HepG2 (cell line): Measurements from ENCODE around the gene FBP1. TPM values are rescaled to one million over a fixed set of nuclear protein-coding genes. Genes with fewer than 3 reads are reported as not detected.

ENCODE experiments used
- ERF ChIP-seq: IDR thresholded peaks from 2 replicates; pipeline ENCODE4 v1.6.1; 2018; ENCODE audit warnings: missing biosample characterization, missing genetic modification reagents
- FOSL2 ChIP-seq: sonication (generic); formaldehyde crosslinking; IDR thresholded peaks from 2 replicates; pipeline ENCODE4 v1.4.0; 2020; ENCODE audit warnings: missing genetic modification reagents
- SP140L ChIP-seq: sonication (generic); formaldehyde crosslinking; IDR thresholded peaks from 2 replicates; pipeline ENCODE4 v1.4.0; 2020; ENCODE audit warnings: missing genetic modification reagents, borderline replicate concordance
- TBL1XR1 ChIP-seq: fragments of 150-350 bp; IDR thresholded peaks from 2 replicates; pipeline ENCODE4 v1.6.1; 2014; ENCODE audit warnings: borderline replicate concordance, low read length; ENCODE audit not compliant: partially characterized antibody
- ZBTB8A ChIP-seq: sonication (generic); formaldehyde crosslinking; IDR thresholded peaks from 2 replicates; pipeline ENCODE4 v1.4.0; 2020; ENCODE audit warnings: mild to moderate bottlenecking, low read depth, missing genetic modification reagents, borderline replicate concordance
- ZMAT3 ChIP-seq: sonication (generic); formaldehyde crosslinking; conservative IDR thresholded peaks from 2 replicates; pipeline ENCODE4 v1.7.0; 2021; ENCODE audit warnings: missing genetic modification reagents
- ZNF17 ChIP-seq: sonication (generic); formaldehyde crosslinking; IDR thresholded peaks from 2 replicates; pipeline ENCODE4 v1.5.0; 2020; ENCODE audit warnings: mild to moderate bottlenecking, missing genetic modification reagents
- polyA plus RNA-seq, 8 experiments: library from polyadenylated mRNA; depleted of rRNA in 3 of 8; stranded (reverse) in 7 of 8; unstranded in 1 of 8; fragments of >200 nt; fragmentation: Illumina TruSeq in 4 of 8; extraction: Trizol in 4 of 8; gene quantifications; 2 replicates each; pipeline versions ENCODE4 v1.2.1 to v1.2.3, GENCODE V29; 2011 to 2016; ENCODE audit warnings: low read depth in 4 of 8, missing spikeins in 1 of 8, mixed read lengths in 1 of 8; ENCODE audit not compliant: insufficient read depth in 1 of 8
- total RNA-seq, 5 experiments: library from RNA; depleted of rRNA; stranded (reverse); fragments of >200 nt; fragmentation: Illumina TruSeq; extraction: Trizol; gene quantifications; 2 replicates each; pipeline ENCODE4 v1.2.3, GENCODE V29; 2016; ENCODE audit warnings: low read depth in 1 of 5
- TF ChIP-seq, protein P1 (sequence below): sonication (generic); formaldehyde crosslinking; IDR thresholded peaks from 2 replicates; pipeline ENCODE4 v1.4.0; 2020; ENCODE audit warnings: missing genetic modification reagents
- TF ChIP-seq, protein P2 (sequence below): IDR thresholded peaks from 2 replicates; pipeline ENCODE4 v1.6.1; 2012; ENCODE audit warnings: low read depth, low read length, improper control_type of control experiment
- TF ChIP-seq, protein P3 (sequence below): IDR thresholded peaks from 2 replicates; pipeline ENCODE4 v1.6.1; 2016; ENCODE audit warnings: low read depth, control low read depth
- TF ChIP-seq, protein P4 (sequence below): sonication (generic); formaldehyde crosslinking; IDR thresholded peaks from 2 replicates; pipeline ENCODE4 v1.4.0; 2020; ENCODE audit warnings: missing genetic modification reagents, low read depth, mild to moderate bottlenecking, borderline replicate concordance
- TF ChIP-seq, protein P5 (sequence below): IDR thresholded peaks from 2 replicates; pipeline ENCODE4 v1.6.1; 2018; ENCODE audit warnings: missing genetic modification reagents
- TF ChIP-seq, protein P6 (sequence below): sonication (generic); formaldehyde crosslinking; IDR thresholded peaks from 2 replicates; pipeline ENCODE4 v1.5.0; 2020; ENCODE audit warnings: mild to moderate bottlenecking, missing genetic modification reagents
- TF ChIP-seq, protein P7 (sequence below): sonication (generic); formaldehyde crosslinking; IDR thresholded peaks from 2 replicates; pipeline ENCODE4 v1.9.0; 2021; ENCODE audit warnings: missing genetic modification reagents, borderline replicate concordance
- TF ChIP-seq, protein P8 (sequence below): sonication (generic); formaldehyde crosslinking; IDR thresholded peaks from 2 replicates; pipeline ENCODE4 v1.5.1; 2020; ENCODE audit warnings: mild to moderate bottlenecking, missing genetic modification reagents, borderline replicate concordance

The FBP1 gene
- total and polyA plus RNA-seq, 2 of the 13 experiments (the other 11 are each of a cell fraction or from before 2014, with no cell fraction given), result 0.29 to 0.53 TPM

DNA sequence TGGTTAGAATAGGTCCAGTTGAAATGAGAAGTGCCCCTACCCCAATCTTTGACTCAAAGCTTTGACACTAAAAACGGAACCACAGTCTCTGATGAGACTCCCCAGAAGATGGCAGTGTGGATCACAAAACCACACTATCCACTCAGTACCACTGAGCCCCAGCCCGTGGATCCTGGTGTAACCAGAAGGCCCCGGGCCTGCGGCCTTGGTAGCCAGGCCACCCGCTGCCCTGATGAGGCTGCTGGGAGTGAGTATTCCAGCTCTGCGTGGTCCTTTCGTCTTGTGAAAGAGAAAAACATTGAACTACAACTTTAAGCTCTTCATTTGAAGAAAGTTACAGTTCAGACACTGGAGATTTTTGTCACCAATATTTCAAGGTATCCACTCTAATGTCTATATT lies 42.2 kb upstream of the FBP1 start (continued):
- peak; percentile 14; the same call in 1 of the 2 replicates for TF ChIP-seq FOSL2 (CRISPR knock-in tag)
- TF ChIP-seq ZNF17, result no peak
- TF ChIP-seq, protein P1, sequence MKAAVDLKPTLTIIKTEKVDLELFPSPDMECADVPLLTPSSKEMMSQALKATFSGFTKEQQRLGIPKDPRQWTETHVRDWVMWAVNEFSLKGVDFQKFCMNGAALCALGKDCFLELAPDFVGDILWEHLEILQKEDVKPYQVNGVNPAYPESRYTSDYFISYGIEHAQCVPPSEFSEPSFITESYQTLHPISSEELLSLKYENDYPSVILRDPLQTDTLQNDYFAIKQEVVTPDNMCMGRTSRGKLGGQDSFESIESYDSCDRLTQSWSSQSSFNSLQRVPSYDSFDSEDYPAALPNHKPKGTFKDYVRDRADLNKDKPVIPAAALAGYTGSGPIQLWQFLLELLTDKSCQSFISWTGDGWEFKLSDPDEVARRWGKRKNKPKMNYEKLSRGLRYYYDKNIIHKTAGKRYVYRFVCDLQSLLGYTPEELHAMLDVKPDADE (CRISPR knock-in tag), result no peak
- TF ChIP-seq, protein P2, sequence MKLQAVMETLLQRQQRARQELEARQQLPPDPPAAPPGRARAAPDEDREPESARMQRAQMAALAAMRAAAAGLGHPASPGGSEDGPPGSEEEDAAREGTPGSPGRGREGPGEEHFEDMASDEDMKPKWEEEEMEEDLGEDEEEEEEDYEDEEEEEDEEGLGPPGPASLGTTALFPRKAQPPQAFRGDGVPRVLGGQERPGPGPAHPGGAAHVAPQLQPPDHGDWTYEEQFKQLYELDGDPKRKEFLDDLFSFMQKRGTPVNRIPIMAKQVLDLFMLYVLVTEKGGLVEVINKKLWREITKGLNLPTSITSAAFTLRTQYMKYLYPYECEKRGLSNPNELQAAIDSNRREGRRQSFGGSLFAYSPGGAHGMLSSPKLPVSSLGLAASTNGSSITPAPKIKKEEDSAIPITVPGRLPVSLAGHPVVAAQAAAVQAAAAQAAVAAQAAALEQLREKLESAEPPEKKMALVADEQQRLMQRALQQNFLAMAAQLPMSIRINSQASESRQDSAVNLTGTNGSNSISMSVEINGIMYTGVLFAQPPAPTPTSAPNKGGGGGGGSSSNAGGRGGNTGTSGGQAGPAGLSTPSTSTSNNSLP, result no peak
- TF ChIP-seq, protein P3, sequence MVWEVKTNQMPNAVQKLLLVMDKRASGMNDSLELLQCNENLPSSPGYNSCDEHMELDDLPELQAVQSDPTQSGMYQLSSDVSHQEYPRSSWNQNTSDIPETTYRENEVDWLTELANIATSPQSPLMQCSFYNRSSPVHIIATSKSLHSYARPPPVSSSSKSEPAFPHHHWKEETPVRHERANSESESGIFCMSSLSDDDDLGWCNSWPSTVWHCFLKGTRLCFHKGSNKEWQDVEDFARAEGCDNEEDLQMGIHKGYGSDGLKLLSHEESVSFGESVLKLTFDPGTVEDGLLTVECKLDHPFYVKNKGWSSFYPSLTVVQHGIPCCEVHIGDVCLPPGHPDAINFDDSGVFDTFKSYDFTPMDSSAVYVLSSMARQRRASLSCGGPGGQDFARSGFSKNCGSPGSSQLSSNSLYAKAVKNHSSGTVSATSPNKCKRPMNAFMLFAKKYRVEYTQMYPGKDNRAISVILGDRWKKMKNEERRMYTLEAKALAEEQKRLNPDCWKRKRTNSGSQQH (CRISPR knock-in tag), result 0 out of 2 replicates have a peak, but pooled peaks have one; percentile 45
- TF ChIP-seq, protein P4, sequence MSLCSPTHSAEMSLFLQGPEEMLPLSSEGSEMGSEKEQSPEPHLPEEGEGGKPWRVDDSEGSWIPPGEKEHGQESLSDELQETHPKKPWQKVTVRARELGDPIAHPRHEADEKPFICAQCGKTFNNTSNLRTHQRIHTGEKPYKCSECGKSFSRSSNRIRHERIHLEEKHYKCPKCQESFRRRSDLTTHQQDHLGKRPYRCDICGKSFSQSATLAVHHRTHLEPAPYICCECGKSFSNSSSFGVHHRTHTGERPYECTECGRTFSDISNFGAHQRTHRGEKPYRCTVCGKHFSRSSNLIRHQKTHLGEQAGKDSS, result no peak; the same call in 1 of the 2 replicates
- 0 out of 2 replicates have a peak, but pooled peaks have one; percentile 39 for TF ChIP-seq SP140L (CRISPR knock-in tag)
- TF ChIP-seq, protein P5, sequence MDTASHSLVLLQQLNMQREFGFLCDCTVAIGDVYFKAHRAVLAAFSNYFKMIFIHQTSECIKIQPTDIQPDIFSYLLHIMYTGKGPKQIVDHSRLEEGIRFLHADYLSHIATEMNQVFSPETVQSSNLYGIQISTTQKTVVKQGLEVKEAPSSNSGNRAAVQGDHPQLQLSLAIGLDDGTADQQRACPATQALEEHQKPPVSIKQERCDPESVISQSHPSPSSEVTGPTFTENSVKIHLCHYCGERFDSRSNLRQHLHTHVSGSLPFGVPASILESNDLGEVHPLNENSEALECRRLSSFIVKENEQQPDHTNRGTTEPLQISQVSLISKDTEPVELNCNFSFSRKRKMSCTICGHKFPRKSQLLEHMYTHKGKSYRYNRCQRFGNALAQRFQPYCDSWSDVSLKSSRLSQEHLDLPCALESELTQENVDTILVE (CRISPR knock-in tag), result 0 out of 2 replicates have a peak, but pooled peaks have one; percentile 28
- TF ChIP-seq ZBTB8A (CRISPR knock-in tag), result no peak
- TF ChIP-seq TBL1XR1, result no peak
- TF ChIP-seq ZMAT3 (CRISPR knock-in tag), result no peak
- TF ChIP-seq ERF (CRISPR knock-in tag), result 0 out of 2 replicates have a peak, but pooled peaks have one; percentile 25
- TF ChIP-seq, protein P6, sequence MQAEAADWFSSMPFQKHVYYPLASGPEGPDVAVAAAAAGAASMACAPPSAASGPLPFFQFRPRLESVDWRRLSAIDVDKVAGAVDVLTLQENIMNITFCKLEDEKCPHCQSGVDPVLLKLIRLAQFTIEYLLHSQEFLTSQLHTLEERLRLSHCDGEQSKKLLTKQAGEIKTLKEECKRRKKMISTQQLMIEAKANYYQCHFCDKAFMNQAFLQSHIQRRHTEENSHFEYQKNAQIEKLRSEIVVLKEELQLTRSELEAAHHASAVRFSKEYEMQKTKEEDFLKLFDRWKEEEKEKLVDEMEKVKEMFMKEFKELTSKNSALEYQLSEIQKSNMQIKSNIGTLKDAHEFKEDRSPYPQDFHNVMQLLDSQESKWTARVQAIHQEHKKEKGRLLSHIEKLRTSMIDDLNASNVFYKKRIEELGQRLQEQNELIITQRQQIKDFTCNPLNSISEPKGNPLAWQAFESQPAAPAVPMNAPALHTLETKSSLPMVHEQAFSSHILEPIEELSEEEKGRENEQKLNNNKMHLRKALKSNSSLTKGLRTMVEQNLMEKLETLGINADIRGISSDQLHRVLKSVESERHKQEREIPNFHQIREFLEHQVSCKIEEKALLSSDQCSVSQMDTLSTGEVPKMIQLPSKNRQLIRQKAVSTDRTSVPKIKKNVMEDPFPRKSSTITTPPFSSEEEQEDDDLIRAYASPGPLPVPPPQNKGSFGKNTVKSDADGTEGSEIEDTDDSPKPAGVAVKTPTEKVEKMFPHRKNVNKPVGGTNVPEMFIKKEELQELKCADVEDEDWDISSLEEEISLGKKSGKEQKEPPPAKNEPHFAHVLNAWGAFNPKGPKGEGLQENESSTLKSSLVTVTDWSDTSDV, result no peak
- TF ChIP-seq, protein P7, sequence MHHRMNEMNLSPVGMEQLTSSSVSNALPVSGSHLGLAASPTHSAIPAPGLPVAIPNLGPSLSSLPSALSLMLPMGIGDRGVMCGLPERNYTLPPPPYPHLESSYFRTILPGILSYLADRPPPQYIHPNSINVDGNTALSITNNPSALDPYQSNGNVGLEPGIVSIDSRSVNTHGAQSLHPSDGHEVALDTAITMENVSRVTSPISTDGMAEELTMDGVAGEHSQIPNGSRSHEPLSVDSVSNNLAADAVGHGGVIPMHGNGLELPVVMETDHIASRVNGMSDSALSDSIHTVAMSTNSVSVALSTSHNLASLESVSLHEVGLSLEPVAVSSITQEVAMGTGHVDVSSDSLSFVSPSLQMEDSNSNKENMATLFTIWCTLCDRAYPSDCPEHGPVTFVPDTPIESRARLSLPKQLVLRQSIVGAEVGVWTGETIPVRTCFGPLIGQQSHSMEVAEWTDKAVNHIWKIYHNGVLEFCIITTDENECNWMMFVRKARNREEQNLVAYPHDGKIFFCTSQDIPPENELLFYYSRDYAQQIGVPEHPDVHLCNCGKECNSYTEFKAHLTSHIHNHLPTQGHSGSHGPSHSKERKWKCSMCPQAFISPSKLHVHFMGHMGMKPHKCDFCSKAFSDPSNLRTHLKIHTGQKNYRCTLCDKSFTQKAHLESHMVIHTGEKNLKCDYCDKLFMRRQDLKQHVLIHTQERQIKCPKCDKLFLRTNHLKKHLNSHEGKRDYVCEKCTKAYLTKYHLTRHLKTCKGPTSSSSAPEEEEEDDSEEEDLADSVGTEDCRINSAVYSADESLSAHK (CRISPR knock-in tag), result no peak
- TF ChIP-seq, protein P8, sequence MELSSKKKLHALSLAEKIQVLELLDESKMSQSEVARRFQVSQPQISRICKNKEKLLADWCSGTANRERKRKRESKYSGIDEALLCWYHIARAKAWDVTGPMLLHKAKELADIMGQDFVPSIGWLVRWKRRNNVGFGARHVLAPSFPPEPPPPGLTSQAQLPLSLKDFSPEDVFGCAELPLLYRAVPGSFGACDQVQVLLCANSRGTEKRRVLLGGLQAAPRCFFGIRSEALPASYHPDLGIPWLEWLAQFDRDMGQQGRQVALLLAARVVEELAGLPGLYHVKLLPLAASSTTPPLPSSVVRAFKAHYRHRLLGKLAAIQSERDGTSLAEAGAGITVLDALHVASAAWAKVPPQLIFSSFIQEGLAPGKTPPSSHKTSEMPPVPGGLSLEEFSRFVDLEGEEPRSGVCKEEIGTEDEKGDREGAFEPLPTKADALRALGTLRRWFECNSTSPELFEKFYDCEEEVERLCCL (CRISPR knock-in tag), result no peak
